Stomach (tissue), 9 donors: ENCODE results near the gene SCGB3A2. TPM values are rescaled to one million over a fixed set of nuclear protein-coding genes. Genes with fewer than 3 reads are reported as not detected.
"Not testable (repeated sequence)": the region's sequence is repeated elsewhere in the genome, so short reads cannot be mapped to it uniquely, and the experiment has no call there.

Source experiments
- DNase-seq, 2 donors: peaks; one replicate each; pipeline versions ENCODE4 v3.0.0 to v3.0.0-alpha.2; 2013 to 2019
- H3K27ac ChIP-seq, 5 donors: fragments of 200-600 bp in 4 of 5; sonication (generic) in 4 of 5; one replicate each; pipeline ENCODE4 v1.5.1; 2013 to 2019; ENCODE audit warnings: mild to moderate bottlenecking in 1 of 5, moderate library complexity in 1 of 5
- H3K27me3 ChIP-seq, 3 donors: fragments of 200-600 bp; sonication (generic); one replicate each; pipeline ENCODE4 v1.5.1; 2017 to 2019; ENCODE audit warnings: mixed run types in 1 of 3
- H3K36me3 ChIP-seq, 4 donors: fragments of 200-600 bp; sonication (generic); 1 replicate in 3 of 4; 2 replicates in 1 of 4; pipeline ENCODE4 v1.5.1; 2016 to 2019
- H3K4me1 ChIP-seq, 4 donors: fragments of 200-600 bp; sonication (generic); one replicate each; pipeline ENCODE4 v1.5.1; 2016 to 2019
- H3K4me3 ChIP-seq, 4 donors: fragments of 200-600 bp; sonication (generic) in 3 of 4; one replicate each; pipeline ENCODE4 v1.5.1; 2016 to 2019; ENCODE audit warnings: mild to moderate bottlenecking in 1 of 4
- H3K9me3 ChIP-seq, 4 donors: fragments of 200-600 bp; sonication (generic); one replicate each; pipeline ENCODE4 v1.5.1; 2016 to 2019
- EP300 ChIP-seq: sonication (generic); formaldehyde crosslinking; IDR thresholded peaks from one replicate; pipeline ENCODE4 v1.6.1; 2017; ENCODE audit warnings: antibody characterized with exemption
- POLR2A ChIP-seq, 4 donors: fragments of 450-650 bp; IDR thresholded peaks; one replicate each; pipeline ENCODE4 v1.6.1; 2016; ENCODE audit warnings: antibody characterized with exemption in 4 of 4, control low read depth in 2 of 4, mild to moderate bottlenecking in 1 of 4, moderate library complexity in 1 of 4
- POLR2AphosphoS5 ChIP-seq, 3 donors: sonication (generic); formaldehyde crosslinking; IDR thresholded peaks; one replicate each; pipeline ENCODE4 v1.6.1; 2016; ENCODE audit warnings: antibody characterized with exemption in 3 of 3
- WGBS, 5 donors: extraction: QIAGEN DNeasy Blood & Tissue Kit in 3 of 5; methylation state at CpG; one replicate each; pipeline versions ENCODE4 v1.1.5 to v1.1.7; 2013 to 2018; 5-methylcytosine and 5-hydroxymethylcytosine counted together
- intact Hi-C: fragments of 100-400 bp; cut with DNase I; formaldehyde crosslinking; loops from one replicate; pipeline ENCODE4 v1.15.1; 2023; ENCODE audit warnings: low total_unique reads
- polyA plus RNA-seq, 3 donors: library from polyadenylated mRNA; stranded (reverse); fragments of 200-250 nt; gene quantifications; one replicate each; pipeline ENCODE4 v1.2.3, GENCODE V29; 2013
- total RNA-seq, 5 donors: library from RNA; depleted of rRNA; stranded (reverse); fragments of >200 nt; gene quantifications; one replicate each; pipeline versions ENCODE4 v1.1.0 to v1.2.3, GENCODE V29; 2014 to 2016
- TF ChIP-seq, protein P1 (sequence below), 7 experiments: fragments of 450-650 bp in 4 of 7; fragments of 200-600 bp in 3 of 7; sonication (generic) in 3 of 7; IDR thresholded peaks; one replicate each; pipeline ENCODE4 v1.5.1; 2016 to 2019; ENCODE audit warnings: antibody characterized with exemption in 7 of 7, control low read depth in 2 of 7, mild to moderate bottlenecking in 1 of 7
- donor health status: healthy with polysubstance abuse.
- donor health status: Bipolar disorder and iron deficiency.
- donor health status: healthy.

SCGB3A2 gene
- total and polyA plus RNA-seq, 8 donors: 6.4 TPM; not detected in 7

DNA sequence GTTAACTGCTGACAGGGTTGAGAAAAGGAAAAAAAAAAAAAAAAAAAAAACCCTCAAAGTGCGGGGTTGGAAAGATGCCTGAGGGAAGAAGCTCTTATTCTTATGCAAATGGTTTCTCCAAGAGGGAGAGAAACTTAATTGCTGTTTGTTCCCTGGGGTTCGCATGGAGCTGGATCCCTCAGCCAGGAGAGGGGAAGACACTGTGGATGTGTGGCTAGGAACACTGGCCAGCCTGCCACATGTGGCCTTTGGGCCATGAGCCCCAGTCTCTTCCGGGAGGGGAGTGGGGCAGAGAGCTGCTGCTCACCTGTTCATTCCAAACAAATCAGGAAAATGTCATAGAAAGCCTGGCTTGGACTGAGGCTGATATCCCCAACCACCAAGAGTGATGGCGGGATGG is 9.4 kb upstream of the SCGB3A2 start:
- H3K9me3 ChIP-seq: no peaks in the 10 kb centered on the region
- H3K36me3 ChIP-seq: no peaks in the 10 kb centered on the region
- H3K4me3 ChIP-seq: no peak overlapping the region
- 51 to 63% (median 60%) methylated on average over 4 of the region's 4 CpGs for WGBS, 5 donors
- TF ChIP-seq POLR2A (IDR thresholded peaks at IDR 0.05): no peak
- TF ChIP-seq EP300: no peak
- TF ChIP-seq, protein P1, sequence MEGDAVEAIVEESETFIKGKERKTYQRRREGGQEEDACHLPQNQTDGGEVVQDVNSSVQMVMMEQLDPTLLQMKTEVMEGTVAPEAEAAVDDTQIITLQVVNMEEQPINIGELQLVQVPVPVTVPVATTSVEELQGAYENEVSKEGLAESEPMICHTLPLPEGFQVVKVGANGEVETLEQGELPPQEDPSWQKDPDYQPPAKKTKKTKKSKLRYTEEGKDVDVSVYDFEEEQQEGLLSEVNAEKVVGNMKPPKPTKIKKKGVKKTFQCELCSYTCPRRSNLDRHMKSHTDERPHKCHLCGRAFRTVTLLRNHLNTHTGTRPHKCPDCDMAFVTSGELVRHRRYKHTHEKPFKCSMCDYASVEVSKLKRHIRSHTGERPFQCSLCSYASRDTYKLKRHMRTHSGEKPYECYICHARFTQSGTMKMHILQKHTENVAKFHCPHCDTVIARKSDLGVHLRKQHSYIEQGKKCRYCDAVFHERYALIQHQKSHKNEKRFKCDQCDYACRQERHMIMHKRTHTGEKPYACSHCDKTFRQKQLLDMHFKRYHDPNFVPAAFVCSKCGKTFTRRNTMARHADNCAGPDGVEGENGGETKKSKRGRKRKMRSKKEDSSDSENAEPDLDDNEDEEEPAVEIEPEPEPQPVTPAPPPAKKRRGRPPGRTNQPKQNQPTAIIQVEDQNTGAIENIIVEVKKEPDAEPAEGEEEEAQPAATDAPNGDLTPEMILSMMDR (IDR thresholded peaks at IDR 0.05): no peak
- TF ChIP-seq POLR2AphosphoS5 (IDR thresholded peaks at IDR 0.05): no peak
- no peak for DNase-seq
- peaks cover 0 to 3% (median 2%) of the 10 kb centered on the region in 4 donors for H3K4me1 ChIP-seq
- intact Hi-C loops: no loop called here
- H3K27ac ChIP-seq: no peak overlapping the region
- H3K27me3 ChIP-seq: no peaks in the 10 kb centered on the region

DNA sequence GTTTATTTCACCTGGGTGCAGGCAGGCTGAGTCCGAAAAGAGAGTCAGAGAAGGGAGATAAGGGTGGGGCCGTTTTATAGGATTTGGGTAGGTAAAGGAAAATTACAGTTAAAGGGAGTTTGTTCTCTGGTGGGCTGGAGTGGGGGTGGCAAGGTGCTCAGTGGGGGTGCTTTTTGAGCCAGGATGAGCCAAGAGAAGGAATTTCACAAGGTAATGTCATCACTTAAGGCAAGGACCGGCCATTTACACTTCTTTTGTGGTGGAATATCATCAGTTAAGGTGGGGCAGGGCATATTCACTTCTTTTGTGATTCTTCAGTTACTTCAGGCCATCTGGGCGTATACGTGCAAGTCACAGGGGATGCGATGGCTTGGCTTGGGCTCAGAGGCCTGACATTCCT is 8.6 kb upstream of the SCGB3A2 start:
- intact Hi-C loops, DNase-seq, H3K4me3 ChIP-seq, H3K27me3 ChIP-seq, H3K4me1 ChIP-seq, H3K27ac ChIP-seq, H3K36me3 ChIP-seq, H3K9me3 ChIP-seq: not testable (repeated sequence)
- 76 to 92% (median 82%) methylated on average over 4 to 6 of the region's 6 CpGs for WGBS, 5 donors

DNA sequence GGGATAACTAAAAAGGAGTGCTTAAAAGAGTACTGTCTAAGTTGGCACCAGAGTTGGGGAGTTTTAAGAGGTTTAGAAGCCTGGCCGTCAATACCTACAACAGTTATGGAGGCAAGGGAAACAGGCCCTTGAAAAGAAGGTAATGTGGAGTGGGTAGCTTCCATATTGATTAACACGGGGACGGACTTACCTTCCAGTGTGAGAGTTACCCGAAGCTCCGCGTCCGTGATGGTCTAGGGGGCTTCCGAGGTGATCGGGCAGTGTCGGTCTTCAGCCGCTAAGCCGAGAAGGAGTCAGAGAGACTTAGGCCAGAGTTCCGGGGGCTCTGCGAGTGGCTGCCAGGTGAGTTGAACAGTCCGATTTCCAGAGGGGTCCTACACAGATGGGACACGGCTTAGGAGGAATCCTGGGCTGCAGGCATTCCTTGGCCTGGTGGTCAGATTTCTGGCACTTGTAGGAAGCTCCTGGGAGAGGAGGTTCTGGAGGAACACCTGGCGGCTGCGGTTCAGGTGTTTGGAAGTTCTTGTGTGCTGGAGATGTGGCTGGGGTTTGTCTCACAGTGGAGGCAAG is 6.4 kb upstream of the SCGB3A2 start:
- intact Hi-C loops, DNase-seq: not testable (repeated sequence)

DNA sequence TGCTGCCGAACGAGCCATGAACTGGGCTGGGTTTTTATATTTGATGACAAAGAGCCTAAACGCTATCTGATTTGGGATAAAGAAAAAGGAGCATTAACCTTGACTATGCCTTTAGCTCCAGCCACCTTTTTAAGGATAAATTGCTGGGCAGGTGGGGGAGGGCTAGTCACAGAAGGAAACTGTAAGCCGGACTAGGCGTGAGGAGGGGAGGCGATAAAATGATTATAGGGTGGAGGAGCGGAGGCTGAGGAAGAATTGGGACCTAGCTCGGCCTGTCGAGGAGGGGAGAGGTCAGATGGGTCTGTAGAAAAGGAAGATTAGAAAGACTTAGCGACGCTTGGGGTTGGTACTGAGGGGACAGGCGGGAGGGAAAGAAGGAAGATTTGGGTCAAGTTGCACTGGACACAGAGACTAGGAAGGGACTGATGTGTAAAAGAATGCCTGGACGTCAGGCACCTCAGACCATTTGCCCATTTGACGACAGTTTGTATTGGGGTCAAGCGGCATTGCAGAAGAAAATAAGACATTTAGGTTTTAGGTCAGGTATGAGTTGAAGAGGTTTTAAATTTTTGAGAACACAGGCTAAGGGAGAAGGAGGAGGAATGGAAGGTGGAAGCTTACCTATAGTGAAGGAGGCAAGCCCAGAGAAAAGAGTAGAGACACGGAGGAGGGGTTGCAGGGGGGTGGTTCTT is 5.6 kb upstream of the SCGB3A2 start:
- H3K4me3 ChIP-seq, H3K27me3 ChIP-seq, intact Hi-C loops, H3K36me3 ChIP-seq, H3K4me1 ChIP-seq, H3K27ac ChIP-seq, DNase-seq, H3K9me3 ChIP-seq: not testable (repeated sequence)
- 89 to 96% (median 90%) methylated on average over 16 of the region's 16 CpGs for WGBS, 5 donors

More for the DNA sequence above, 6.4 kb upstream of the SCGB3A2 start:
- not testable (repeated sequence) for H3K27ac ChIP-seq, H3K4me1 ChIP-seq, H3K4me3 ChIP-seq, H3K27me3 ChIP-seq, H3K9me3 ChIP-seq, H3K36me3 ChIP-seq
- WGBS, 5 donors: 89 to 98% (median 95%) methylated on average over 13 to 18 of the region's 18 CpGs

DNA sequence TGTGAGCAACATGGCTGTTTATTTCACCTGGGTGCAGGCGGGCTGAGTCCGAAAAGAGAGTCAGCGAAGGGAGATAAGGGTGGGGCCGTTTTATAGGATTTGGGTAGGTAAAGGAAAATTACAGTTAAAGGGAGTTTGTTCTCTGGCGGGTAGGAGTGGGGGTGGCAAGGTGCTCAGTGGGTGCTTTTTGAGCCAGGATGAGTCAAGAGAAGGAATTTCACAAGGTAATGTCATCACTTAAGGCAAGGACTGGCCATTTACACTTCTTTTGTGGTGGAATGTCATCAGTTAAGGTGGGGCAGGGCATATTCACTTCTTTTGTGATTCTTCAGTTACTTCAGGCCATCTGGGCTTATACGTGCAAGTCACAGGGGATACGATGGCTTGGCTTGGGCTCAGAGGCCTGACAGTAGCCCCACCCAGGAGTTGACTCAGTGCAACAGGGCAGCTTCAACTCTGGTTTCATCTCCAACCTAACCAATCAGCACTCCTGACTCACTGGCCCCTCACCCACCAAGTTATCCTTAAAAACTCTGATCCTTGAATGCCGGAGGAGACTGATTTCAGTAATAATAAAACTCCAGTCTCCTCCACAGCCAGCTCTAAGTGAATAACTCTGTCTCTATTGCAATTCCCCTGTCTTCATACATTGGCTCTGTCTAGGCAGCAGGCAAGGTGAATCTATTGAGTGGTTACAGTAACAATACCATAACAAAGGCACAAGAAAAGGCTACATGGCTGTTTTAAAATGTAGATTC is 4.2 kb upstream of the SCGB3A2 start:
- intact Hi-C loops, H3K9me3 ChIP-seq, H3K4me3 ChIP-seq, H3K27ac ChIP-seq, DNase-seq, H3K36me3 ChIP-seq, H3K27me3 ChIP-seq, H3K4me1 ChIP-seq: not testable (repeated sequence)
- 69 to 95% (median 90%) methylated on average over 4 to 8 of the region's 8 CpGs for WGBS, 5 donors

DNA sequence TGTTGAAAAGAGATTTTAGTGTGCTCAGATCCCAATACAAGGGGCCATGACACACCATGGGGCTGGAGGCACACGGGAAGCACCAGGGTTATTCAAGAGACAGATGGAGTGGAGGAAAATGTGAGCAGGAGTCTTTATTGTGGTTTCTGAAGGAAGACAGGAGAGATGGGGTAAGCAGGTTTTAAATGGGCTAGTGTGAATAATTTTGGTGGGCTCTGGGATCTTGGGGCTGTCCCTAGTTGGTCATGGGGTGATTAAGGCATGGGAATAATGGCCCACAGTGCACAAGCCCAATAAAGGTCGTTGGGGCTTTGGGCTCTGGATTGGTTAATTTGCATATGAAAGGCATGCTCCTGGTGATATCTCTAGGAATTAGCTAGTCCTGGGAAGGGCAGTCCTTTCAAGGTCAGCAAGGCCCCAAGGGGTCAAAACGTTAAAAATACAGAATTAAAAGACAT is 3.6 kb upstream of the SCGB3A2 start:
- Histone ChIP-seq H3K4me1 (no peaks in the 10 kb centered on the region), H3K36me3 (no peaks in the 10 kb centered on the region), H3K4me3 (no peak overlapping the region), H3K27me3 (no peaks in the 10 kb centered on the region), H3K27ac (no peak overlapping the region), H3K9me3 (no peaks in the 10 kb centered on the region)
- 34 to 46% (median 39%) methylated on average over 3 of the region's 3 CpGs for WGBS, 5 donors
- TF ChIP-seq POLR2A (IDR thresholded peaks at IDR 0.05) (no peak), POLR2AphosphoS5 (IDR thresholded peaks at IDR 0.05) (no peak), EP300 (no peak)
- TF ChIP-seq, protein P1 (IDR thresholded peaks at IDR 0.05): no peak
- intact Hi-C loops: no loop called here
- no peak for DNase-seq
